CD4-positive, alpha-beta T cell treated with Interleukin-6 for 4 hours (primary cell): ENCODE data around the gene MYO1E.
"Not testable (repeated sequence)": the region's sequence is repeated elsewhere in the genome, so short reads cannot be mapped to it uniquely, and the experiment has no call there.

Experiments
- DNase-seq: peaks from one replicate; pipeline ENCODE4 v3.0.0-alpha.2; 2020; ENCODE audit warnings: mixed read lengths

The MYO1E gene

GRCh38 chr15:59347915-59348314 lies 24.8 kb downstream of the MYO1E start:
- no peak for DNase-seq

- DNase-seq = no peak
Observed at GRCh38 chr15:59346951-59347350, 25.7 kb downstream of the MYO1E start.

- DNase-seq = no peak
Observed at GRCh38 chr15:59345326-59345725, 27.3 kb downstream of the MYO1E start.

- DNase-seq = no peak
Observed at GRCh38 chr15:59344311-59344710, 28.4 kb downstream of the MYO1E start.

GRCh38 chr15:59340325-59340724 lies 32.3 kb downstream of the MYO1E start:
- no peak for DNase-seq

- no peak for DNase-seq
Observed at GRCh38 chr15:59339252-59339672, 33.4 kb downstream of the MYO1E start.

- no peak for DNase-seq
Observed at GRCh38 chr15:59338414-59338813, 34.3 kb downstream of the MYO1E start.

GRCh38 chr15:59336725-59337124 lies 35.9 kb downstream of the MYO1E start:
- not testable (repeated sequence) for DNase-seq

GRCh38 chr15:59335207-59335786 lies 37.4 kb downstream of the MYO1E start:
- DNase-seq = no peak

GRCh38 chr15:59334076-59334415 lies 38.6 kb downstream of the MYO1E start:
- no peak for DNase-seq

GRCh38 chr15:59333401-59334075 lies 39.1 kb downstream of the MYO1E start:
- DNase-seq = no peak

GRCh38 chr15:59332009-59332408 lies 40.7 kb downstream of the MYO1E start:
- DNase-seq = no peak

GRCh38 chr15:59330649-59331048 lies 42.0 kb downstream of the MYO1E start:
- no peak for DNase-seq

- no peak for DNase-seq
Observed at GRCh38 chr15:59329570-59330350, 42.9 kb downstream of the MYO1E start.

GRCh38 chr15:59329091-59329490 lies 43.6 kb downstream of the MYO1E start:
- no peak for DNase-seq

GRCh38 chr15:59327942-59328341 lies 44.7 kb downstream of the MYO1E start:
- no peak for DNase-seq

GRCh38 chr15:59326856-59327255 lies 45.8 kb downstream of the MYO1E start:
- DNase-seq = no peak

- no peak for DNase-seq
Observed at GRCh38 chr15:59322056-59322759, 50.5 kb downstream of the MYO1E start.

- no peak for DNase-seq
Observed at GRCh38 chr15:59321000-59321689, 51.5 kb downstream of the MYO1E start.

- no peak for DNase-seq
Observed at GRCh38 chr15:59317211-59317610, 55.5 kb downstream of the MYO1E start.

- DNase-seq = no peak
Observed at GRCh38 chr15:59315914-59316451, 56.7 kb downstream of the MYO1E start.

- no peak for DNase-seq
Observed at GRCh38 chr15:59313641-59314332, 58.9 kb downstream of the MYO1E start.
